NOMO-1 (cell line): ENCODE measurements around the gene LRMDA.
A peak's percentile ranks its signal among the peaks of the same experiment; 100 is the strongest.

ENCODE experiments used
- DNase-seq, 2 experiments: peaks; one replicate each; lab custom pipeline; 2025; ENCODE audit not compliant: unreplicated experiment in 2 of 2; lab: John Stamatoyannopoulos, UW

LRMDA gene

DNA sequence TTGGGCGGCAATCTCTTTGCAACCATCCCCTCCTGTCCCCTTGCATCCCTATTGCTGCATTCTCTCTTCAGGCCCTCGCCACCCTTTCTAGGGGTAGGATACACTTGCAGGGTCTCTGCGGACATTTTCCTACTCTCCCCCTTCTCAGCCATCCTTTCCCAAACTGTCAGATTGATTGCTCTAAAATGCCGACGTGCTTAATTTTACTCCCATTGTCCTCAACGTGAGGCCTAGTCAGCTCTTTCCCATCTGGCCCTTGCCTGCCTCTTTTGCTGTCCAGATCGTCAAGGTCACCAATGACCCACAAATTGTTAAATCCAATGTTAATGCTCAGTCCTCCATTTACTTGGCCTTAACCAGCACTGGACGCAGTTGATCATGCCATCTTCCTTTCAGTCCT lies 12.7 kb upstream of the LRMDA start:
- no peak for DNase-seq

DNA sequence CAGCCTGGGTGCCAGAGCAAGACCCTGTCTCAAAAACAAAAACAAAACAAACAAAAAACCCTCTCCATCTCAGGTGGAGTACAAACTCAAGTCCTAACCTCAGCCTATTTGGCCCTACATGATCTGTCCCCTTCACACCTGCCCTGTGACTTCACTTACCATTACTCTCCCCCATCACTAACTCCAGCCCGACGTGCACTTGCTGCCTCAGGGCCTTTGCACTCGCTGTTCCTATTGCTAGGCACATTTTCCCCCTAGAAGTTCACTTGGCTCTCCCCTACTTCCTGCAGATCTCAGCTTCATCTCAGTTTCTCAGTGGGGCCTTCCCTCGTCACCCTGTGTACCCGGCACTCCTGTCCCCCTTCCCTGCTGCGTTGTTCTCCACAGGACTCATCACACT lies 8.5 kb upstream of the LRMDA start:
- no peak for DNase-seq

- no peak for DNase-seq
Measured at GRCh38 chr10:75424571-75424970, 6.9 kb upstream of the LRMDA start.

- DNase-seq, result no peak
Measured at GRCh38 chr10:75425291-75426079, 5.9 kb upstream of the LRMDA start.

DNA sequence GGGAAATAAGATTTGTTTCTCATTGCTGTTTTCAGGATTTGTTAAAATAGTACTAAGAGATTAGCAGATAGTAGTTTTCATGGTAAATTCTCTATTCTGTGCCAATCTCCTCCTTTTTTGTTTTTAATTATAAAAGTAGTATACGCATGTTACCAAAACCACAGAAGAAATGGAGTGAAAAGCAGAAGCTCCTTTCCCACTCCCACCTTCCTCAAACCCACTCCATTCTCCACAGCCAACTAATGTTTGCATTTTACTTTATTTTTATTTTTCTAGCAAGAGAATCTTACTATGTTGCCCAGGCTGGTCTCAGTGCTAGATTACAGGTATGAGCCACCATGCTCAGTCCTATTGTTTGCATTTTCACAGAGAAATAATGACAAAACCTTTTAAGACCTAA lies 4.5 kb upstream of the LRMDA start:
- peak in 1 of 2 experiments; percentile 8 for DNase-seq

DNA sequence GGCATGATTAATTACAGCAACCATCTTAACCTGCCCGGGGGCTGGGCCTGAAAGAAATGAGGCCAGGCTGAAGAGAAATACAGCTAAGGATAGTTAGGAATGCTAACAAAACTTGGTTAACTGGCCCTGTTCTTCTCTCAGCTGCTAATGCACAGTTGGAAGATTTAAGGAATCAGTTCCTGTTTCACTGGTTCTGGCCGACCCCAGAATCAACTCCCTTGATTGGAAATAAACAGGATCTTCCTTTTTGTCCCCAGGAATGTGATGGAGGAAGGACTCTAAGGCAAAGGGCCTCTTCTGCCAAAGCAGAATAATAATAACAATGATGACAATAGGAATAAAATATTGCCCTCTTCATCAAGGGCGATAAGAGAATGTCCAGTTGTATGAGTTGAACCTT lies 3.5 kb upstream of the LRMDA start:
- no peak for DNase-seq

- peak; percentile 65 to 78 for DNase-seq
Measured at GRCh38 chr10:75428434-75429158, 2.8 kb upstream of the LRMDA start.

DNA sequence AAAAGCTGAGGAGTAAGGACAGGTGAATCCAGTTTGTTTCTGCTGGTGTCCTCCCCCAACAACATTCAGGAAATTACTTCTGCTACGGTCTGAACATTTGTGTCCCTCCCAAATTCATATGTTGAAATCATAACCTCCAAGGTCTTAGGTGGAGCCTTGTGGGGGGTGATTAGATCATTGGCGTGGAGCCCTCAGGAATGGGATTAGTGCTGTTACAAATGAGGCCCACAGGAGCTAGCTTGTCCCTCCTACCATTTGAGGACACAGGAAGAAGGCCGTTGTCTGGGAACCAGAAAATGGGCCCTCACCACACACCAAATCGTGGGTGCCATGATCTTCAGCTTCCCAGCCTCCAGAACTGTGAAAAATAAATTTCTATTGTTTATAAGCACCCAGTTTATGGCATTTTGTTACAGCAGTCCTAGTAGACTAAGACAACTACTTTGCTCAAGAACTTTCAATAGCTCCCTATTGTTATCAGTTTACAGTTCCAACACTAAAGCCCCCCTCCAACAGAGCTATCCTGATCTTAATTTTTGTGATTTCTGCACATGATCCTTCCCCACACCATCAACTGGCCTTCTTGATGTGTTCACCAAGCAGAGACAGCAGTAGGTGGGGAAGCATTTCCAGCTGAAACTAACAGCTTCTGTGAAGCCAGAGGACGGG lies 2.1 kb upstream of the LRMDA start:
- no peak for DNase-seq

- DNase-seq, result peak; percentile 75 to 82
Measured at GRCh38 chr10:75430000-75430763, 1.2 kb upstream of the LRMDA start.

DNA sequence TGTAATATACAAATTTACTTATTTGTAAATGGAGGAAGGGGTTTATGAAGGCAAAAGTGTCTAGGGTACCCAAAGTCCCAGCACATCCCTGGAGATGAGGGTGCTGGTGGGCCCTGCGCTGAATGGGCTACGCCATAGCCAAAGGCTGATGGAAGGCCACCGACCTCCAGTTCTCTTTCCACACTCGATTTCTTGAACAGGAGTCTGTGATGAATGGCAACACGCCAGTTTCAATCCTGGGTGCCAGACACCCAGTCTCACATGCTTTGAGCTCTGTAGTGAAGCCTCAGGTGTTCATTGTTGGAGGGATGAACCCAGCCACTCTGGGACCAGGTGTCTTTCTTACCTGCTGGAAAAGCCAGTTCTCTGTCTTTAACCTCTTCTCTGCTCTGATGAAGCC lies 752 bp downstream of the LRMDA start:
- no peak for DNase-seq

DNA sequence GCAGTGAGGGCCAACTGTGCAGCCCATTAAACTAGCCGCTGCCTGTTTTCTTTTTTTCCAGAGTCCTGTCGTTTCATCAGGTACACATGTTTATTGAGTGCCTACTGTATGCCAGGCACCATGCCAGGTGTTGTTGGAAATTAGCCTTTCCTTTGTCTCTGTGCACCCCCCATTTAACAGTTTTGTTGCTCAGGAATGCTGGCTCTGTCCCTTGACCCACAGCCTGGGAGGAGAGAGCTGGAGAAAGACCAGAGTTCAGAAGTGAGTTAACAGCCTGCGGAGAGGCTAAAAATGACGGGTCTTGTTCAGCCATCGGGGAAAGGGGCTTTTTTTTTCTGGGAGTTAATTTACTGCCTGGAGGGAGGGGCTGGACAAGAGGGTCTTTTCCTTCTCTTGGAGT lies 1.3 kb downstream of the LRMDA start:
- no peak for DNase-seq

- no peak for DNase-seq
Measured at GRCh38 chr10:75433216-75433615, 1.8 kb downstream of the LRMDA start.

- peak; percentile 10 to 56 for DNase-seq
Measured at GRCh38 chr10:75434291-75434690, 2.9 kb downstream of the LRMDA start.

DNA sequence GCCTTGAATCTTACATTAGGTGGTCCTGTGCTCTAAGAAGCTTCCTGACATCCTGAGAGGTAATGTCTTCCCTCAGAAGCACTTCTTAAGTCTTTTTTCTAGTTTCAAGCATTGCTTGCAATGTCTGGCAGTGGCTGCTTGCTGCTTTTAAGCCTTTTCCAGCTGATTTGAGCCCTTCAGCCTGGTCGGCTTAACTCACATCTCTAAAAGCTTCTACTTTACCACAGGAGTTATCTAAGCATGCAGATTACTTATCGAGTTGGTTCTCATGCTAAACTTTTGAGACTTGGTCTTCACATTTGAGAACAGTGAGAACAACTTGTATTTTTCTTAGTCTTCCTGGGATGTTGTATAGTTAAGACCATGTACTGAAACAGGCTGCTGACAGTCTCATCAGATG lies 3.9 kb downstream of the LRMDA start:
- no peak for DNase-seq

DNA sequence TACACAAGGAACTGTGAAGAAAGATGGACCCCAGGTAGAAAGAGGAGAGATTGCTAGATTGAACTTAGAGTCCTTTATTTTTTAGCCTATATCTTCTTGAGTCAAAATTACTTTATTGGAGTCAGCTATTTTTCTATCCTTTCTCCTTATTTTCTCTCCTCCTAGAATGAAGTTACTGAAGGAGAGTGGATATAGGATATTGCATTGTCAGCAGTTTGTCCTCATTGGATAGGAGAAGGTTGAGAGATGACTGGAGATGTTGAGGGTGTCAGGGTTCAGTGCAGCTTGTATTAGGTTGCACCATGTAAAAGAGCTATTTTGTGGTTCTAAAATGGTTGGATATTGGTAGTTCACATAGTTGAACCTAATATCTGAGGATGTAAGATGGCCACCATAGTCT lies 5.5 kb downstream of the LRMDA start:
- DNase-seq, result no peak

- DNase-seq, result no peak
Measured at GRCh38 chr10:75437693-75438092, 6.3 kb downstream of the LRMDA start.

DNA sequence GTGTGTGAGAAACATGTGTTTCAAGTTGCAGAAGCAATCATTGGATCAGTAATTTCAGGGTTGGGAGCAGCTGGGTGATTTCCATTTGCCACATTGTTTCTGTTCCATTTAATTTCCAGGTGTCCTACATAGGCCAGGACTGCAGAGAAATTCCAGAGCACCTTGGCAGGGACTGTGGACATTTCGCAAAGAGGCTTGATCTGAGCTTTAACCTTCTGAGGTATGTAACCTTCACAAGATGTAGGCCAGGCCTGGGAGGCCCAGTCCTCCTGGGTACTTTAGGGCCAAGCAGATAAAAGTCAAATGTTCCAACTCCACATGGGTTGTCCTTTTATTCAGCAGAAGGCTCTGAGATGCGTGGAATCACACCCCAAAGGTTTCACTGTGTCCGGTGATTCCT lies 6.9 kb downstream of the LRMDA start:
- no peak for DNase-seq

DNA sequence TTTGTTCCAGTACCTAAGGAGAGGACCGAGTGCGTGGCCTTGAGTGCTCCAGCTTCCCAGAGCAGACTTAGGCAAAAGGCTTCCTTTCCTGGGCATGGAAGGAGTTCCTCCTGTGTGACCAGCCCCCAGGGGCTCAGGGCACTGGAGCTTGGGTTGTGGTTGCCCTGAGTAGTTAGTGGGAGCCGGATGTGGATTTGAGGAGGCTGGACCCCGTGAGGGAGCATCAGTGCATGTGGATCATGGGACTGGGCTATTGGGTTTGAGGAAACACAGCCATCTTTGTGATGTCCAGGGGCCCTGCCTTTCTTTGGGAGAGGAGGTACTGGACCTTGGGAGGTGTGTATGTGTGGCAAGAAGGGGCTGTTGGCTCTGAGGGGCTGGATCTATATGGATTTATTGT lies 8.4 kb downstream of the LRMDA start:
- DNase-seq, result no peak

DNA sequence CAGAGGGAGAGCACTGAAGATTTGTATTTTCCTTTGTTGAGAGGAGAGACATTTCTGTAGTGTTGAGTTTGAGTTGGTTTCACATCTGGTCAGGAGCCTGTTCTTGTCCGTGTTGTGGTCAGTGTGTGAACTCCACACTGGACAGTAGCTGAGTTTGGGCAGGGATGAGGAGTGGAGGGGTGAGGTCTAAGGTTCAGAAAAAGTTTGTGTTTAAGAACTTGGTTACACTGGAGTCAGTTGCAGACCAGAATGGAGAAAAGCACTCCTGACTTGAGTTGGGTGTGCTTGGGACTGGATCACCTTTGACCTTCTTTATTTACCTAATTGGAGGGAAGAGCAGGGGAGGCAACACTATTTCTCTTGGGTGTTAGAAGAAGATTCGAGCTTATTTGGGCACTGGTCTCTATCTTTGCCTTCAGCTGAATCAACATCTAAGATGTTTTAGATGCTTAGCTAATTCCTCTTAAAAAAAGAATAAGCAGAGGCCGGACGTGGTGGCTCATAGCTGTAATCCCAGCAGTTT lies 8.9 kb downstream of the LRMDA start:
- no peak for DNase-seq

DNA sequence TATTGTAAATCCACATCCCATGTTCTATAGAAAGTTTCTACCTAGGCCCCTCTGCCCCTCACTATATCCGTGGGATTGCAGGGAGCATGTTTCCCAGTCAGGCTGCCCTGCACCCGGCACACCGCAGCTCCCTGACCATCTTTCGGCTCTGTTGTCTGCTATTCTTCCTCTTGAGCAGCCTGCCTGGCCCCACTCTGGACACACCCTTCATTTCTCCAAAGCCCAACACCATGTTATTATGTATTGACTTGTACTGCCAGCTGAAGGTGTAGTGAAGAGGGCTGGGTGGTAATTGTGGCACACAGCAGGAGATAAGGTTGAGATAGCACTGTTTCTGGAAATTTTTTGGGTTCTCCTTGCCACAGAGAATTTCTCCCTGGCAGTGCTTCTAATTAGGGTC lies 9.8 kb downstream of the LRMDA start:
- DNase-seq, result no peak

DNA sequence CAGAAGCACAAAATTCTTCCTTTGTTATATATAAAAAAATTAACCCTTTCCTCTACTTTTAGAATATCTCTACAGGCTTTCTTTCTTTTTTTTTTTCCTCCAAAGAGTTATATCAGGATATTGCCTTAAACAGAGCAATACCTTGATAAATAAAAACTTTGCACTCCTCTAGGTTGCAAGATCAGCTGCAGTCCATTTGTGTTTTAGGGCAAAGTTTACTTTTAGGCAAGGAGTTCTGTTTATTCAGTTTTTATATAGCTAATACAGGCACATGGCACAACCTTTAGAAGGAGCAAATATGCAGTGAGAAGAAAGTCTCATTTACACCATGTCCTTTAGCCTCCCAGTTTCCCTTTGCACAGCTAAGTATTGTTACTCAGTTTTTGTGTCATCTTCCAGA lies 10.3 kb downstream of the LRMDA start:
- no peak for DNase-seq
